Transverse colon (tissue), 4 donors: Measurements from ENCODE around the gene HERC2.

Experiments
- POLR2A ChIP-seq: fragments of 450-650 bp; IDR thresholded peaks from one replicate; pipeline ENCODE4 v1.6.1; 2016; ENCODE audit warnings: antibody characterized with exemption, mild to moderate bottlenecking, moderate library complexity
- POLR2AphosphoS5 ChIP-seq, 3 donors: sonication (generic); formaldehyde crosslinking; IDR thresholded peaks; one replicate each; pipeline ENCODE4 v1.6.1; 2016; ENCODE audit warnings: antibody characterized with exemption in 3 of 3
- TF ChIP-seq, protein P1 (sequence below), 5 experiments: fragments of 200-600 bp in 3 of 5; fragments of 450-650 bp in 2 of 5; sonication (generic) in 3 of 5; IDR thresholded peaks; 1 replicate in 2 of 5; 2 replicates in 3 of 5; pipeline ENCODE4 v1.5.1; 2016 to 2017; ENCODE audit warnings: antibody characterized with exemption in 5 of 5, inconsistent platforms in 3 of 5, mild to moderate bottlenecking in 2 of 5, moderate library complexity in 1 of 5

DNA sequence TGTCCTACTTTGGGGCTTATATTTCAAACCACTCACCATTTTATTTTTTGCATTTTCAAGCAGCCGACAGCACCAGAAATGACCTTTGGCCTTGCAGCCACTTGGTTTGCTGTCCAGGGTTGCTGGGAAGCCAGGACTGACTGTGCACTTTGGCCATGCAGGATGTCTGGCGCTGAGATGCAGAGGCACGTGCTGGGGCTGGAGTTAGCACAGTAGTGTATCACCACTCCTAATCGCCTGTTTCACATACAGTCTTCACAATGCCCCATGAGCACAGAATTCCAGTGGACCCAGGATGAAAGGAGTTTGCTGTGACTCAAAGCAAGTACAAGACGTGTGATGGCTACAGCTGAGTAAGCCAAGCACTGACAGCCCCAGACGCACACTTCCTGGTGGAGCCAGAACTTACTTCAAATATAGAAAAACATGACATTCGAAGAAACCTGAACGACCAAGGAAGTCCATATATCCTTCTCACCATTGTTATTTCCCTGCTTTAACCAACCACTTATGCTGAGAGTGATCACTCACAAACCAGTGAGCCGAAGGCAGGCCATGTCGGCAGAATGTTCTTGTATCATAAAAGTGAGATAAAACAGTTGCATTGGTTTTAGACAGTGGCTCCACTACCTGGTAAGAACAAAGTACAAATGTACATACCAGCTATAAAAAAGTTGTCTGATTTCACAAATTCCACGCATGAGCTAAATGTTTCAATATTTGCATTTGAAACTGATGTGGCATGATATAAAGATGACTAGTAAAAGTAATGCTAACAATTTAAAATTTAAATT lies 238.9 kb downstream of the HERC2 start:
- TF ChIP-seq, protein P1, sequence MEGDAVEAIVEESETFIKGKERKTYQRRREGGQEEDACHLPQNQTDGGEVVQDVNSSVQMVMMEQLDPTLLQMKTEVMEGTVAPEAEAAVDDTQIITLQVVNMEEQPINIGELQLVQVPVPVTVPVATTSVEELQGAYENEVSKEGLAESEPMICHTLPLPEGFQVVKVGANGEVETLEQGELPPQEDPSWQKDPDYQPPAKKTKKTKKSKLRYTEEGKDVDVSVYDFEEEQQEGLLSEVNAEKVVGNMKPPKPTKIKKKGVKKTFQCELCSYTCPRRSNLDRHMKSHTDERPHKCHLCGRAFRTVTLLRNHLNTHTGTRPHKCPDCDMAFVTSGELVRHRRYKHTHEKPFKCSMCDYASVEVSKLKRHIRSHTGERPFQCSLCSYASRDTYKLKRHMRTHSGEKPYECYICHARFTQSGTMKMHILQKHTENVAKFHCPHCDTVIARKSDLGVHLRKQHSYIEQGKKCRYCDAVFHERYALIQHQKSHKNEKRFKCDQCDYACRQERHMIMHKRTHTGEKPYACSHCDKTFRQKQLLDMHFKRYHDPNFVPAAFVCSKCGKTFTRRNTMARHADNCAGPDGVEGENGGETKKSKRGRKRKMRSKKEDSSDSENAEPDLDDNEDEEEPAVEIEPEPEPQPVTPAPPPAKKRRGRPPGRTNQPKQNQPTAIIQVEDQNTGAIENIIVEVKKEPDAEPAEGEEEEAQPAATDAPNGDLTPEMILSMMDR (IDR thresholded peaks at IDR 0.05) = no peak
- TF ChIP-seq POLR2A (no peak), POLR2AphosphoS5 (IDR thresholded peaks at IDR 0.05) (no peak)
